K562 (cell line): ENCODE measurements around the gene SYS1. TPM values are rescaled to one million over a fixed set of nuclear protein-coding genes. Genes with fewer than 3 reads are reported as not detected.

Experiments
- ATAC-seq: fragments of 200-7000 bp; cut with Tn5 transposase; 3 replicates; pipeline ENCODE4 v1.9.1; 2020; ENCODE audit warnings: moderate library complexity
- BruUV-seq: library from RNA; stranded (reverse); fragments of 400-500 nt; replicated peaks from 2 replicates; lab custom pipeline; 2021; lab: Mats Ljungman, UMichigan
- CTCF ChIA-PET: fragments of 300-600 bp; formaldehyde crosslinking; extraction: SDS; loops from one replicate; lab custom pipeline; 2021; ENCODE audit warnings: low intra/inter-chr PET ratio; lab: Yijun Ruan, JAX
- POLR2A ChIA-PET: fragments of 300-600, 350-650 bp; sonication (Branson Sonifier 250); formaldehyde crosslinking; extraction: SDS; loops from one replicate; lab custom pipeline; 2021; ENCODE audit warnings: antibody characterized with exemption, inconsistent platforms; lab: Yijun Ruan, JAX
- DNase-seq, 4 experiments: peaks; one replicate each; pipeline versions ENCODE4 v3.0.0 to v3.0.0-alpha.2; 2011 to 2018; ENCODE audit warnings: low spot score in 3 of 4, mixed read lengths in 3 of 4; ENCODE audit errors: extremely low read depth in 1 of 4
- FAIRE-seq: peaks from 2 replicates; lab custom pipeline; 2011; peaks lifted over from hg19 to GRCh38; lab: Jason Lieb, UNC
- H2AFZ ChIP-seq: 2 replicates; pipeline ENCODE4 v1.6.0; 2011; ENCODE audit warnings: low read depth, low read length, control low read depth, inconsistent platforms
- H3K27ac ChIP-seq: fragments of 200-600 bp; 3 replicates; pipeline ENCODE4 v1.8.0; 2011; ENCODE audit warnings: low read depth, mild to moderate bottlenecking, control low read depth, inconsistent platforms, low read length, moderate library complexity, mixed read lengths; ENCODE audit errors: extremely low read depth
- H3K27me3 ChIP-seq, 2 experiments: fragments of 300-600 bp in 1 of 2; 2 replicates in 1 of 2; 3 replicates in 1 of 2; pipeline versions ENCODE4 v1.6.0 to v1.8.0; 2011; ENCODE audit warnings: inconsistent platforms in 2 of 2, low read length in 2 of 2, mild to moderate bottlenecking in 1 of 2, mixed read lengths in 1 of 2, moderate library complexity in 1 of 2; ENCODE audit not compliant: control insufficient read depth in 2 of 2, insufficient read depth in 2 of 2
- H3K36me3 ChIP-seq: fragments of 300-600 bp; 3 replicates; pipeline ENCODE4 v1.8.0; 2011; ENCODE audit warnings: mild to moderate bottlenecking, low read length, inconsistent platforms; ENCODE audit not compliant: control insufficient read depth, insufficient read depth
- H3K4me1 ChIP-seq, 2 experiments: fragments of 200-600 bp in 1 of 2; replicated peaks in 1 of 2; 2 replicates in 1 of 2; 3 replicates in 1 of 2; pipeline versions ENCODE4 v1.5.1 to v1.8.0; 2011; ENCODE audit warnings: inconsistent platforms in 2 of 2, low read length in 2 of 2, mild to moderate bottlenecking in 1 of 2, mixed read lengths in 1 of 2, moderate library complexity in 1 of 2; ENCODE audit not compliant: control insufficient read depth in 2 of 2, insufficient read depth in 2 of 2
- H3K4me2 ChIP-seq: 2 replicates; pipeline ENCODE4 v1.6.1; 2011; ENCODE audit warnings: low read length, control low read depth, inconsistent platforms, mixed read lengths; ENCODE audit not compliant: insufficient read depth
- H3K4me3 ChIP-seq: fragments of 200-600 bp; sonication (generic), shearing (Covaris generic); 2 replicates; pipeline ENCODE4 v1.5.1; 2016; ENCODE audit warnings: control low read depth, inconsistent platforms
- H3K79me2 ChIP-seq: fragments of 200-600 bp; 3 replicates; pipeline ENCODE4 v1.8.0; 2011; ENCODE audit warnings: low read length, inconsistent platforms; ENCODE audit not compliant: control insufficient read depth, insufficient read depth
- H3K9ac ChIP-seq, 2 experiments: 2 replicates each; pipeline versions ENCODE4 v1.6.0 to v1.6.1; 2011; ENCODE audit warnings: low read depth in 2 of 2, low read length in 2 of 2, control low read depth in 1 of 2, inconsistent platforms in 1 of 2, mild to moderate bottlenecking in 1 of 2, mixed read lengths in 1 of 2; ENCODE audit not compliant: insufficient read depth in 1 of 2
- H3K9me1 ChIP-seq: one replicate; pipeline ENCODE4 v1.6.0; 2011; ENCODE audit warnings: inconsistent platforms, mild to moderate bottlenecking, low read length, moderate library complexity; ENCODE audit not compliant: control insufficient read depth, insufficient read depth
- H3K9me3 ChIP-seq: replicated peaks from 2 replicates; pipeline ENCODE4 v1.5.1; 2011; ENCODE audit warnings: low read depth, low read length, inconsistent platforms; ENCODE audit not compliant: control insufficient read depth, insufficient read depth
- H4K20me1 ChIP-seq: replicated peaks from 2 replicates; pipeline ENCODE4 v1.6.1; 2011; ENCODE audit warnings: low read length, inconsistent platforms, mixed read lengths; ENCODE audit not compliant: control insufficient read depth, insufficient read depth
- CBX1 ChIP-seq: sonication (generic); IDR thresholded peaks from 2 replicates; pipeline ENCODE4 v1.6.1; 2016; ENCODE audit warnings: antibody characterized with exemption, low read depth, mild to moderate bottlenecking
- KAT7 ChIP-seq: sonication (generic); formaldehyde crosslinking; IDR thresholded peaks from 2 replicates; pipeline ENCODE4 v1.8.0; 2022; ENCODE audit warnings: missing genetic modification reagents, mild to moderate bottlenecking, borderline replicate concordance
- ZBTB2 ChIP-seq: fragments of 450-650 bp; IDR thresholded peaks from 2 replicates; pipeline ENCODE4 v1.6.1; 2016; ENCODE audit warnings: antibody characterized with exemption
- ZNF512 ChIP-seq: IDR thresholded peaks from 2 replicates; pipeline ENCODE4 v1.6.1; 2016; ENCODE audit warnings: missing genetic modification characterization, missing compliant biosample characterization
- WGBS: fragments of 100-300 bp; shearing (Covaris generic); methylation state at CpG from one replicate; pipeline ENCODE4 v1.1.6; 2016; ENCODE audit warnings: low coverage, mixed read lengths; ENCODE audit not compliant: insufficient coverage; ENCODE audit errors: missing lambda C conversion rate; 5-methylcytosine and 5-hydroxymethylcytosine counted together
- in situ Hi-C: fragments of 300-500 bp; cut with MboI; formaldehyde crosslinking; loops from 4 replicates; pipeline ENCODE4 v1.15.0; 2018; ENCODE audit warnings: inconsistent platforms, mixed read lengths
- intact Hi-C: fragments of 100-400 bp; cut with micrococcal nuclease; formaldehyde crosslinking; loops from 2 replicates; pipeline ENCODE4 v1.14.2; 2022
- polyA plus RNA-seq, 8 experiments: library from polyadenylated mRNA; depleted of rRNA in 4 of 8; stranded (reverse) in 5 of 8; unstranded in 3 of 8; fragments of >200 nt; fragmentation: Nextera tagmentation in 2 of 8; fragmentation: Illumina TruSeq in 1 of 8; extraction: Ambion mirVana in 2 of 8; extraction: Trizol in 1 of 8; gene quantifications; 2 replicates each; pipeline versions ENCODE4 v1.2.1 to v1.2.3, GENCODE V29; 2011 to 2014; ENCODE audit warnings: inconsistent platforms in 1 of 8, missing spikeins in 1 of 8
- total RNA-seq, 7 experiments: library from RNA; depleted of rRNA in 6 of 7; stranded (reverse); fragments of >200 nt in 6 of 7; fragmentation: Illumina TruSeq in 2 of 7; extraction: Trizol in 2 of 7; gene quantifications; 2 replicates each; pipeline versions ENCODE4 v1.2.1 to v1.2.3, GENCODE V29; 2011 to 2021; ENCODE audit warnings: low replicate concordance in 1 of 7

SYS1 gene
- total and polyA plus RNA-seq, 9 of the 15 experiments (the other 6 are each of a cell fraction or from before 2014, with no cell fraction given): 11.1 to 25.2 (median 17.5) TPM

- Histone ChIP-seq H3K9me1 (peaks cover 3% of the 10 kb centered on the region), H2AFZ (no peak overlapping the region), H4K20me1 (peaks cover 5% of the 10 kb centered on the region; the same call in 1 of the 2 replicates), H3K27me3 (peaks cover 13 to 47% of the 10 kb centered on the region in 2 experiments; a peak in 4 of 5 replicates), H3K79me2 (no peaks in the 10 kb centered on the region), H3K4me1 (peaks cover 0 to 22% of the 10 kb centered on the region in 2 experiments; a peak in 2 of 5 replicates), H3K9me3 (no peaks in the 10 kb centered on the region), H3K36me3 (no peaks in the 10 kb centered on the region), H3K4me2 (no peak overlapping the region), H3K27ac (no peak overlapping the region), H3K9ac (no peak overlapping the region), H3K4me3 (no peak overlapping the region)
- TF ChIP-seq ZBTB2: 0 out of 2 replicates have a peak, but pooled peaks have one; percentile 30
- no peak for TF ChIP-seq CBX1
- peak; percentile 95 for TF ChIP-seq ZNF512 (tag)
- no peak for TF ChIP-seq KAT7 (CRISPR knock-in tag)
- in situ Hi-C loops (no loop called here), intact Hi-C loops (loop anchor here (10.0 kb wide), 1 partner anchor 229 kb away; the partner anchor contains the start of gene EPPIN)
- BruUV-seq: no TSS peak
- ChIA-PET CTCF (interaction anchor here (0.9 kb wide), 1 partner anchor 455 kb away, joined by 3 read pairs; no protein-coding TSS in a partner anchor), POLR2A (interaction anchor here (0.6 to 1.1 kb wide), 5 partner anchors 10 to 348 kb away, joined by 3 read pairs; no protein-coding TSS in a partner anchor)
- no peak for FAIRE-seq
- ATAC-seq: no peak
- DNase-seq: no peak
- 0% methylated on average over 3 of the region's 4 CpGs for WGBS
These were observed 47.3 kb upstream of the SYS1 start for GRCh38 chr20:45315672-45316071.
